OCI-LY1 (cell line): ENCODE data around the gene HEBP1.

Experiments
- CTCF ChIP-seq: fragments of 200-600 bp; sonication (generic), shearing (Covaris generic); IDR thresholded peaks from 2 replicates; pipeline ENCODE4 v1.5.1; 2017; ENCODE audit warnings: mild to moderate bottlenecking, antibody characterized with exemption, low read length, moderate library complexity, mixed read lengths
- EZH2 ChIP-seq: fragments of 200-600 bp; sonication (generic), shearing (Covaris generic); IDR thresholded peaks from 2 replicates; pipeline ENCODE4 v1.8.0; 2017; ENCODE audit warnings: borderline replicate concordance, mixed run types, mild to moderate bottlenecking, antibody characterized with exemption, low read length, moderate library complexity, mixed read lengths

GRCh38 chr12:12993367-12993766, 6.7 kb downstream of the HEBP1 start:
- TF ChIP-seq CTCF, result no peak
- TF ChIP-seq EZH2, result no peak
